Uterus (tissue), 2 donors: Measurements from ENCODE around the gene PTPRN2.

ENCODE experiments used
- POLR2A ChIP-seq, 2 donors: fragments of 450-650 bp; IDR thresholded peaks; one replicate each; pipeline ENCODE4 v1.6.1; 2016; ENCODE audit warnings: antibody characterized with exemption in 2 of 2, mild to moderate bottlenecking in 1 of 2, moderate library complexity in 1 of 2
- TF ChIP-seq, protein P1 (sequence below), 4 experiments: fragments of 200-600 bp in 2 of 4; fragments of 450-650 bp in 2 of 4; sonication (generic) in 2 of 4; IDR thresholded peaks; one replicate each; pipeline ENCODE4 v1.5.1; 2016 to 2019; ENCODE audit warnings: antibody characterized with exemption in 4 of 4, mild to moderate bottlenecking in 2 of 4, moderate library complexity in 1 of 4

DNA sequence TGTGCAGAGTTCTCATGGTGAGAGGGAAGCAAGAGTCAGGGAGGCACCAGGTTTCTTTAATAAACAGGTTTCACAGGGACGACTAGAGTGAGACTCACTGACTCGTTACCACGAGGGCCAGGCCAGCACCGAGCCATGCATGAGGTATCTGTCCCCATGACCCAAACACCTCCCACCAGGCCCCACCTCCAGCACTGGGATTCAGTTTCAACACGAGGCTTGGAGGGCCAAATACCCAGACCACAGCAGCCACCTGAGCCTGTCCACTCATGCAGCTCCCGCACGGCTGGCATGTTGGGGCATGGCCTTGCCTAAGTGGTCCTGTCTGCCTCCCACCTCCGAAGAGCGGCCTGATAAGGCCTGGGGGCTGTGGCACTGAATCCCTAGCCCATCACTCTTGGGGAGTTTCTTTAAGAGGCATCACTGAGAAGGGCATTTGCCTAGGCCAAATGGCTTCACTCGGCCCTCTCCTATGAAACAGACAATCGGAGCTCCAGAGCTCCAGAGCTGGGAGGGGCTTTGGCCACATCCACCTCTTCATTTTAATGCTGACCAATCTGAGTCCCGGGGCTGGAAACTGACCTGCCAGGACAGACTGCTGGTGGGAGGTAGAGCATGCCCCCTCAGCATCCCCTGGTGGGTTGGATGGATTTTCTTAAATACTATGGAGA, 1093.0 kb downstream of the PTPRN2 start:
- TF ChIP-seq, protein P1, sequence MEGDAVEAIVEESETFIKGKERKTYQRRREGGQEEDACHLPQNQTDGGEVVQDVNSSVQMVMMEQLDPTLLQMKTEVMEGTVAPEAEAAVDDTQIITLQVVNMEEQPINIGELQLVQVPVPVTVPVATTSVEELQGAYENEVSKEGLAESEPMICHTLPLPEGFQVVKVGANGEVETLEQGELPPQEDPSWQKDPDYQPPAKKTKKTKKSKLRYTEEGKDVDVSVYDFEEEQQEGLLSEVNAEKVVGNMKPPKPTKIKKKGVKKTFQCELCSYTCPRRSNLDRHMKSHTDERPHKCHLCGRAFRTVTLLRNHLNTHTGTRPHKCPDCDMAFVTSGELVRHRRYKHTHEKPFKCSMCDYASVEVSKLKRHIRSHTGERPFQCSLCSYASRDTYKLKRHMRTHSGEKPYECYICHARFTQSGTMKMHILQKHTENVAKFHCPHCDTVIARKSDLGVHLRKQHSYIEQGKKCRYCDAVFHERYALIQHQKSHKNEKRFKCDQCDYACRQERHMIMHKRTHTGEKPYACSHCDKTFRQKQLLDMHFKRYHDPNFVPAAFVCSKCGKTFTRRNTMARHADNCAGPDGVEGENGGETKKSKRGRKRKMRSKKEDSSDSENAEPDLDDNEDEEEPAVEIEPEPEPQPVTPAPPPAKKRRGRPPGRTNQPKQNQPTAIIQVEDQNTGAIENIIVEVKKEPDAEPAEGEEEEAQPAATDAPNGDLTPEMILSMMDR (IDR thresholded peaks at IDR 0.05): no peak
- no peak for TF ChIP-seq POLR2A (IDR thresholded peaks at IDR 0.05)
